C4-2B (cell line): Measurements from ENCODE around the gene LHFPL6.

Source experiments
- CTCF ChIP-seq: fragments of 450-650 bp; conservative IDR thresholded peaks from 2 replicates; pipeline ENCODE4 v1.5.1; 2017; ENCODE audit warnings: mild to moderate bottlenecking
- ZFX ChIP-seq: fragments of 450-650 bp; IDR thresholded peaks from 2 replicates; pipeline ENCODE4 v1.6.1; 2017

GRCh38 chr13:39538816-39539790 is 63.9 kb downstream of the LHFPL6 start:
- no peak for TF ChIP-seq CTCF
- TF ChIP-seq ZFX: no peak
